Choroid plexus epithelial cell (primary cell): ENCODE results near the gene KDM4C.

Experiments
- DNase-seq: peaks from one replicate; pipeline ENCODE4 v3.0.0-alpha.2; 2010; ENCODE audit warnings: low read depth
- H3K4me3 ChIP-seq: 2 replicates; pipeline ENCODE4 v1.5.1; 2011; ENCODE audit warnings: low read depth, mild to moderate bottlenecking, control low read depth, low read length, moderate library complexity
- TF ChIP-seq, protein P1 (sequence below): conservative IDR thresholded peaks from 2 replicates; pipeline ENCODE4 v1.5.1; 2011; ENCODE audit warnings: low read depth, mild to moderate bottlenecking, control low read depth, inconsistent platforms, low read length, moderate library complexity

The KDM4C gene

DNA sequence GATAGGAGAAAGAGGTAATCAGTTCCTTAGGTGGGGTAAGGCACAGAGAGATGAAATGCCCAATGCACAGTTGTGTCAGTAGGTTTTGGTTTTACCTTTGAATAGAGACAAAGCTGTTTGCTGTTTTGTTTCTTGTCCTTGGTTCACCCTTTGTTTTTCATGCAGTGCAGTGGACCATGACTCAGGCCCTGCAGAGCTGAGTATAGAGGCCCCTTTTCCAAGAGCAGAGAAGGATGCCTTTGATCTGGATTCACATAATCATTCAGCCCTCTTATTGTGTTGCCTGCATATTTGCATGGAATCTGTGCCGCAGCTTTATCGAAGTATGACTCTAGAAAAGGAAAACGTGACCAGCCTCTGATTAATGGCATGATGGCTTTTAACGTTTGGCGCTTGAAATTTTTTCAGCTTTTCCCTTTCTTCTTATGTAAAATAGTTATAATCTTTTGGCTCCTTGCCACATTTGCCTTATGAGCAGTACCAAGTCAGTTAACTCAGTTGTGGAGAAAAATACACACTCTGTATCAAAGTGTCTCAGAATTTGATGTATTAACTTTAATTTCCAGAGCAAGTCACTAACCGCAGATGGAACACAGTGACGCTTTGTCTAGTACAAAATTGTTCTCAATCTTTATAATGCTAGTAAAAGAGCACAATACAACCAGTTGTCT lies 197.6 kb downstream of the KDM4C start:
- H3K4me3 ChIP-seq = no peak overlapping the region
- TF ChIP-seq, protein P1, sequence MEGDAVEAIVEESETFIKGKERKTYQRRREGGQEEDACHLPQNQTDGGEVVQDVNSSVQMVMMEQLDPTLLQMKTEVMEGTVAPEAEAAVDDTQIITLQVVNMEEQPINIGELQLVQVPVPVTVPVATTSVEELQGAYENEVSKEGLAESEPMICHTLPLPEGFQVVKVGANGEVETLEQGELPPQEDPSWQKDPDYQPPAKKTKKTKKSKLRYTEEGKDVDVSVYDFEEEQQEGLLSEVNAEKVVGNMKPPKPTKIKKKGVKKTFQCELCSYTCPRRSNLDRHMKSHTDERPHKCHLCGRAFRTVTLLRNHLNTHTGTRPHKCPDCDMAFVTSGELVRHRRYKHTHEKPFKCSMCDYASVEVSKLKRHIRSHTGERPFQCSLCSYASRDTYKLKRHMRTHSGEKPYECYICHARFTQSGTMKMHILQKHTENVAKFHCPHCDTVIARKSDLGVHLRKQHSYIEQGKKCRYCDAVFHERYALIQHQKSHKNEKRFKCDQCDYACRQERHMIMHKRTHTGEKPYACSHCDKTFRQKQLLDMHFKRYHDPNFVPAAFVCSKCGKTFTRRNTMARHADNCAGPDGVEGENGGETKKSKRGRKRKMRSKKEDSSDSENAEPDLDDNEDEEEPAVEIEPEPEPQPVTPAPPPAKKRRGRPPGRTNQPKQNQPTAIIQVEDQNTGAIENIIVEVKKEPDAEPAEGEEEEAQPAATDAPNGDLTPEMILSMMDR = no peak
- DNase-seq = peak; percentile 77

DNA sequence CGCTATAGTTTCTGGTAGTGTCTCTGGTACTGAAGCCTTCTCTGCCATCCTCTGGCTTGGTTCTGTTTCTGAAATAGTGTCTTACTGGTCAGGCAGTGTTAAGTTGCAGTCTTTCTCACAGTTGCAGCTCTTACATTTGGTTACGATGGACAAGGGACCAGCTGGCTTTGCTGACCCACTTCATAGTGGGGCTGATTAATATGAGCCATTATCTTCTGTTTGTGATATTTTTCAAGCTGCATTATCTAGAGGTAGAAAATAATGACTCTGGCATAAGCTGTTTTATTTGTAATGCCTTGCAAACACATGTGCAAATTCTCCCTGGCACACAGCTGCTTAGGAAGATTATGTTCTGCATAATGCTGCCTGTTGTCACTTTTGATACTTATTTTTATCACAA lies 199.1 kb downstream of the KDM4C start:
- no peak overlapping the region for H3K4me3 ChIP-seq
- TF ChIP-seq, protein P1 = no peak
- no peak for DNase-seq

DNA sequence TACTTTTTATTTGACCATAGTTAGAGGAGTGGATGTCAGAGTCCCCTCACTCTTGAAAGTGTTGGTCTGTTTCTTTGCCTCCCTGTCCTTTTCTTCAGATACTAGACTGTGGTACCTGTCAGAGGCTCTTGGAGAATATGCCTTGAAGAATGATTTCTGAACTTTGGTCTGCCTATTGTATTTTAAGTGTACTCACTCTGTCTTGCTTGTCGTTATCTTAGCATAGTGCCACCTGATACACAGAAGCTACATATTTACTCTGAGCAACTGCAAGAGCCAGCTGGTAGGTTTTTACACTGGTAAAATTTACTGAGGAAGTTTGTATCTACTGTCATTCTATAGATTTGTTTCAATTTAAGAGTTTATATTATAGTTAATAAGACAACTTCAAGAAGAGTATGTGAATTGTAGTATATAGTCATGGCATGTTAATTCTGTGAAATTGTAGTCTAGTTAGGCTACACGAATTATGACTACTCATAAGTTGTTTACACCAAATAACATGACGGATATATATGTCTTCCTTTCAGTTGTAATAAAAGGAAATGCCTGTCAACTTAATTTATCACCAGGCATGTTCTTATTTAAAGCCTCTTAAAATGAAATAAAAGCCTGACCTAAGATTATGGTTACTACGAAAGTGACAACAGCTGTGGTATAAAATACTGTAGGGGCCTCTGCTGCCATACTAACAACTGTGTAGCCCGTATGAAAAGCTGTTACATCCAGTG lies 201.7 kb downstream of the KDM4C start:
- DNase-seq = no peak
- TF ChIP-seq, protein P1 = no peak
- no peak overlapping the region for H3K4me3 ChIP-seq

DNA sequence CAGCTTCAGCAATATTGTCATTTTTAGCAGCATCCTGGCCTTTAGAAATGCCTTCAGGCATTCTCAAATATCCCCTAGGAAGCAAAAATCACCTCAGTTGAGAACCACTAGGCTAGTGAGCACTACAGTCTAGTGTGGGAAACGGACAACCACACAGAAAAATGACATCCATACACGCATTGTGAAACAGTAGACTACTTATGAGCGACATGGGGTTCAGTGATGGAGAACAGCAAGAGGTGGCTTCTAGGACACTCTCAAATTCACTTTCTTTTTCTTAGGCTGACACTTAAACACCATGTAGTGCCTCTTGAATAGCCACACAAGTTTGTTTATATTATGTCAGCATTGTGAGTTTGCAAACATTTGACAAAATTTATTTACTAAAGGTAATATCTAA lies 203.0 kb downstream of the KDM4C start:
- no peak overlapping the region for H3K4me3 ChIP-seq
- no peak for DNase-seq
- TF ChIP-seq, protein P1 = no peak

DNA sequence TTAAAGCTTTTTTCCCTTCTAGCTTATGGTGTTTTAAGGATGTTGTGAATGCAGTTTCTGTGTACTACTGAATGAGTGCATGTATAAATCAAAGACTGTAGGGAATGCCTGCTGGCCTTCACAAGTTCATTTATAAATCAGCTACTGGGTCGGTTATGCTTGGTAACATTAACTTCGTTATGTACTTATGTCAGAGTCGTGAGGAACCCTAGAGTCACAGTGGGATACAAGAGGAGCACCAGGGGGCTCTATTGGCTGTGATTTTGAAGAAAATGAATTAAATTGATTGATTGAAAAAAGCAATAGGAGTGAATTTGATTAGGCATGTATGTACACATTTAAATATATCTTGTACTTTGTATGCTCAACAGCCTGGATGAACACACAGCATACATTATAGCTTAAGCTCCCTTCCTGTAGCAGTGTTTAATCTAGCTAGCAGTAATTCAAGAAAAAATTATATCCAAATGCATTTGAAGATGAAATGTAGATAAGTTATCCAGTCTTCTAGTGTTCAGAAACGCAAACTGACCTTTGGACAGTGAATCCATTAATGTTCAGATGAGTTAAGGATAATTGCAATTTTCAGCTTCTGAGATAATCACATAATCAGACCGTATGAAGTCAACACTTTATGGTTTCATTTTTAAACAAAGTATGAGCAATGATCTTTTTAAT lies 204.2 kb downstream of the KDM4C start:
- DNase-seq = no peak
- no peak overlapping the region for H3K4me3 ChIP-seq
- TF ChIP-seq, protein P1 = no peak

GRCh38 chr9:6965566-6965965 lies 207.8 kb downstream of the KDM4C start:
- DNase-seq = no peak
- TF ChIP-seq, protein P1 = no peak
- H3K4me3 ChIP-seq = no peak overlapping the region
